Endothelial cell of umbilical vein (primary cell): ENCODE results near the gene ANKRD33. TPM values are rescaled to one million over a fixed set of nuclear protein-coding genes. Genes with fewer than 3 reads are reported as not detected.

Experiments used
- BruUV-seq: library from RNA; stranded (reverse); fragments of 400-500 nt; replicated peaks from 2 replicates; lab custom pipeline; 2021; lab: Mats Ljungman, UMichigan
- CTCF ChIA-PET: fragments of 300-600, 350-600 bp; sonication (Branson Sonifier 250); formaldehyde crosslinking; loops from one replicate; lab custom pipeline; 2021; ENCODE audit warnings: antibody characterized with exemption, inconsistent platforms; lab: Charles Lee
- POLR2A ChIA-PET: fragments of 300-600, 350-600 bp; sonication (Branson Sonifier 250); formaldehyde crosslinking; loops from one replicate; lab custom pipeline; 2021; ENCODE audit warnings: antibody characterized with exemption, inconsistent platforms; lab: Charles Lee
- DNase-seq: peaks from one replicate; pipeline ENCODE4 v3.0.0-alpha.2; 2011; ENCODE audit warnings: low read depth, low spot score
- FAIRE-seq: peaks from 2 replicates; lab custom pipeline; 2011; peaks lifted over from hg19 to GRCh38; lab: Jason Lieb, UNC
- H2AFZ ChIP-seq: 2 replicates; pipeline ENCODE4 v1.6.0; 2012; ENCODE audit warnings: low read depth, low read length, control low read depth, inconsistent platforms
- H3K27ac ChIP-seq: 2 replicates; pipeline ENCODE4 v1.5.1; 2011; ENCODE audit warnings: low read depth, mild to moderate bottlenecking, control low read depth, low read length, moderate library complexity; ENCODE audit not compliant: insufficient read depth
- H3K27me3 ChIP-seq, 2 experiments: 2 replicates each; pipeline versions ENCODE4 v1.6.0 to v1.6.1; 2011; ENCODE audit warnings: low read length in 2 of 2, mixed read lengths in 1 of 2; ENCODE audit not compliant: control insufficient read depth in 2 of 2, insufficient read depth in 2 of 2
- H3K36me3 ChIP-seq, 2 experiments: 2 replicates in 1 of 2; 3 replicates in 1 of 2; pipeline ENCODE4 v1.5.1; 2011; ENCODE audit warnings: low read length in 2 of 2, mild to moderate bottlenecking in 1 of 2, moderate library complexity in 1 of 2; ENCODE audit not compliant: control insufficient read depth in 2 of 2, insufficient read depth in 2 of 2; ENCODE audit errors: extremely low read depth in 1 of 2
- H3K4me1 ChIP-seq: 3 replicates; pipeline ENCODE4 v1.5.1; 2011; ENCODE audit warnings: mild to moderate bottlenecking, low read length; ENCODE audit not compliant: control insufficient read depth, insufficient read depth; ENCODE audit errors: extremely low read depth
- H3K4me2 ChIP-seq: 2 replicates; pipeline ENCODE4 v1.6.1; 2011; ENCODE audit warnings: low read length, control low read depth, mixed read lengths; ENCODE audit not compliant: insufficient read depth
- H3K4me3 ChIP-seq, 3 experiments: fragments of 200-600 bp in 1 of 3; sonication (generic), shearing (Covaris generic) in 1 of 3; replicated peaks in 1 of 3; 2 replicates each; pipeline ENCODE4 v1.5.1; 2011 to 2016; ENCODE audit warnings: control low read depth in 3 of 3, low read length in 3 of 3, mild to moderate bottlenecking in 2 of 3, inconsistent platforms in 1 of 3, low read depth in 1 of 3, moderate library complexity in 1 of 3; ENCODE audit not compliant: insufficient read depth in 1 of 3
- H3K79me2 ChIP-seq: 2 replicates; pipeline ENCODE4 v1.6.0; 2012; ENCODE audit warnings: low read length, inconsistent platforms; ENCODE audit not compliant: control insufficient read depth, insufficient read depth
- H3K9ac ChIP-seq: replicated peaks from 2 replicates; pipeline ENCODE3; 2011; ENCODE audit warnings: low read length, control low read depth; ENCODE audit not compliant: insufficient read depth; ENCODE audit errors: extremely low read depth
- H3K9me1 ChIP-seq: replicated peaks from 3 replicates; pipeline ENCODE4 v1.6.0; 2011; ENCODE audit warnings: mild to moderate bottlenecking, low read length; ENCODE audit not compliant: control insufficient read depth, insufficient read depth; ENCODE audit errors: extremely low read depth
- H3K9me3 ChIP-seq: replicated peaks from 2 replicates; pipeline ENCODE4 v1.5.1; 2012; ENCODE audit warnings: low read length, inconsistent platforms; ENCODE audit not compliant: control insufficient read depth, insufficient read depth
- H4K20me1 ChIP-seq: replicated peaks from 2 replicates; pipeline ENCODE3; 2011; ENCODE audit warnings: mild to moderate bottlenecking, low read length; ENCODE audit not compliant: control insufficient read depth, insufficient read depth; ENCODE audit errors: extremely low read depth
- CTCF ChIP-seq, 2 donors: IDR thresholded peaks; 1 replicate in 1 of 2; 2 replicates in 1 of 2; pipeline ENCODE4 v1.5.1; 2011; ENCODE audit warnings: low read length in 2 of 2, mild to moderate bottlenecking in 2 of 2, moderate library complexity in 2 of 2, control low read depth in 1 of 2, inconsistent platforms in 1 of 2, low read depth in 1 of 2; ENCODE audit not compliant: insufficient read depth in 1 of 2; ENCODE audit errors: extremely low read depth in 1 of 2
- EZH2 ChIP-seq: IDR thresholded peaks from 2 replicates; pipeline ENCODE4 v1.6.1; 2012; ENCODE audit warnings: borderline replicate concordance, low read depth, mild to moderate bottlenecking, moderate library complexity, low read length, inconsistent platforms; ENCODE audit not compliant: severe bottlenecking
- FOS ChIP-seq: IDR thresholded peaks from 2 replicates; pipeline ENCODE4 v1.6.1; 2011; ENCODE audit warnings: mild to moderate bottlenecking, low read length, moderate library complexity, borderline replicate concordance; ENCODE audit not compliant: insufficient read depth
- GATA2 ChIP-seq: IDR thresholded peaks from 2 replicates; pipeline ENCODE4 v1.7.0; 2011; ENCODE audit warnings: low read depth, mild to moderate bottlenecking, moderate library complexity, mixed read lengths, low read length; ENCODE audit not compliant: insufficient read length, insufficient read depth
- MAX ChIP-seq: IDR thresholded peaks from 2 replicates; pipeline ENCODE4 v1.6.1; 2011; ENCODE audit not compliant: insufficient read depth, insufficient read length
- MYC ChIP-seq: IDR thresholded peaks from one replicate; pipeline ENCODE4 v1.6.1; 2011; ENCODE audit warnings: mild to moderate bottlenecking, low read depth, low read length
- POLR2A ChIP-seq: IDR thresholded peaks from 2 replicates; pipeline ENCODE4 v1.6.1; 2012; ENCODE audit warnings: low read depth, mild to moderate bottlenecking, control low read depth, low read length
- POLR2AphosphoS5 ChIP-seq: IDR thresholded peaks from 2 replicates; pipeline ENCODE4 v1.6.1; 2012; ENCODE audit warnings: low read depth, mild to moderate bottlenecking, control low read depth, low read length, moderate library complexity; ENCODE audit not compliant: insufficient read depth
- dilution Hi-C: fragments of 300-500 bp; cut with MboI; formaldehyde crosslinking; loops from one replicate; pipeline ENCODE4 v1.15.0; 2019; ENCODE audit warnings: low sequenced_read_pairs; ENCODE audit not compliant: extremely low pct_ligation_motif_present
- intact Hi-C: fragments of 100-400 bp; cut with micrococcal nuclease; formaldehyde crosslinking; loops from one replicate; pipeline ENCODE4 v1.10.0; 2022
- polyA plus RNA-seq, 4 experiments: library from polyadenylated mRNA; depleted of rRNA in 3 of 4; stranded (reverse) in 3 of 4; unstranded in 1 of 4; fragments of >200 nt; gene quantifications; 2 replicates each; pipeline versions ENCODE4 v1.2.1 to v1.2.3, GENCODE V29; 2011 to 2012; ENCODE audit warnings: missing spikeins in 1 of 4
- total RNA-seq: library from RNA; stranded (reverse); gene quantifications from 2 replicates; pipeline ENCODE4 v1.2.3, GENCODE V29; 2021

Gene ANKRD33
- total and polyA plus RNA-seq, 2 donors (not counting 3 experiments of a cell fraction or from before 2014, with no cell fraction given), result 0.80 to 1.2 TPM

- peaks cover 9% of the 10 kb centered on the region for H3K4me1 ChIP-seq
- peak; percentile 15 for FAIRE-seq
- intact Hi-C loops, result no loop called here
- H3K9me1 ChIP-seq, result no peaks in the 10 kb centered on the region
- dilution Hi-C loops, result no loop called here
- TF ChIP-seq POLR2AphosphoS5 (no peak), FOS (no peak), MYC (no peak), POLR2A (peak; percentile 21), EZH2 (peak; percentile 49), MAX (no peak), CTCF (IDR thresholded peaks at IDR 0.05; ENCODE audit: extremely low read depth in 1 of 2, insufficient read depth in 1 of 2, low read depth in 1 of 2, low read length in 2 of 2) (no peak), GATA2 (no peak)
- DNase-seq, result peak; percentile 50
- H3K9me3 ChIP-seq, result no peaks in the 10 kb centered on the region
- CTCF ChIA-PET, result interaction anchor here (1.0 to 1.2 kb wide), 2 partner anchors 23 to 28 kb away, joined by 5 to 7 read pairs; no protein-coding TSS in a partner anchor
- H3K36me3 ChIP-seq, result no peaks in the 10 kb centered on the region
- H3K4me3 ChIP-seq, result peak overlapping the region; percentile 62 to 84 (median 73)
- H2AFZ ChIP-seq, result peak overlapping the region; percentile 84
- peak overlapping the region; percentile 36 for H3K9ac ChIP-seq
- no peaks in the 10 kb centered on the region for H4K20me1 ChIP-seq
- peak overlapping the region; percentile 87 for H3K4me2 ChIP-seq
- POLR2A ChIA-PET, result no interaction called here
- H3K27ac ChIP-seq, result no peak overlapping the region
- no TSS peak for BruUV-seq
- peaks cover 4 to 12% of the 10 kb centered on the region in 2 experiments for H3K27me3 ChIP-seq
- no peaks in the 10 kb centered on the region for H3K79me2 ChIP-seq
These were observed 40.8 kb upstream of the ANKRD33 start for GRCh38 chr12:51846911-51847642.
